Neutrophil (primary cell): ENCODE measurements around the gene OR2A7.
"Not testable (repeated sequence)": the region's sequence is repeated elsewhere in the genome, so short reads cannot be mapped to it uniquely, and the experiment has no call there.

Experiments used
- H3K27ac ChIP-seq: fragments of 200-600 bp; sonication (generic); 2 replicates; pipeline ENCODE4 v1.5.1; 2016; ENCODE audit warnings: mild to moderate bottlenecking, moderate library complexity
- H3K27me3 ChIP-seq: fragments of 200-600 bp; sonication (generic); 2 replicates; pipeline ENCODE4 v1.6.0; 2016; ENCODE audit warnings: mild to moderate bottlenecking
- H3K36me3 ChIP-seq: fragments of 200-600 bp; sonication (generic); 2 replicates; pipeline ENCODE4 v1.5.1; 2017
- H3K4me1 ChIP-seq, 2 experiments: fragments of 200-600 bp in 1 of 2; sonication (generic) in 1 of 2; 1 replicate in 1 of 2; 2 replicates in 1 of 2; pipeline versions ENCODE4 v1.5.1 to v1.6.1; 2013 to 2016; ENCODE audit warnings: low read depth in 1 of 2, low read length in 1 of 2, mild to moderate bottlenecking in 1 of 2, moderate library complexity in 1 of 2; ENCODE audit not compliant: control insufficient read depth in 1 of 2, insufficient read depth in 1 of 2
- H3K4me3 ChIP-seq, 2 experiments: fragments of 200-600 bp in 1 of 2; sonication (generic) in 1 of 2; 1 replicate in 1 of 2; 2 replicates in 1 of 2; pipeline ENCODE4 v1.5.1; 2013 to 2016; ENCODE audit warnings: low read depth in 1 of 2, low read length in 1 of 2, mild to moderate bottlenecking in 1 of 2, moderate library complexity in 1 of 2
- H3K9me3 ChIP-seq: fragments of 200-600 bp; sonication (generic); 2 replicates; pipeline ENCODE4 v1.5.1; 2016
- CTCF ChIP-seq: fragments of 200-600 bp; sonication (generic); IDR thresholded peaks from 2 replicates; pipeline ENCODE4 v1.5.1; 2016; ENCODE audit warnings: antibody characterized with exemption

The OR2A7 gene

DNA sequence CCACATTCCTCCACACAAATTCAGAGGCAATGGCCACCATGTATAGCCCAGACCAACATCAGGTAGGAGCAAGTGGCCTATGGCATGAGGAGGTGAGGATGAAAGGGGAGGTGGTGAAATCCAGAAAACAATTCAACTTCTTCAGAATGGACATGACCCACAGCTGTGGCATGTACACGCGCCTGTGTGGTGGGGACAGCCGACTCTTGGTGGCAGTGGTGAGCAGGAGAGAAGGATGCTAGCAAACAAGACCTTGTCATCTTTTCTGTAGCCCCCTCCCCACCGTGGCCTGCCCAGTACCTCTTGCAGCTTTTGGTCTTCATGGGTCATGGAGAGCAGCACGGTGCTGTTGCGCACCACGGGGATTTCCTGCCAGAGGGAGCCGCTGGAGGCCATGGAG lies 17.4 kb upstream of the OR2A7 start:
- H3K36me3 ChIP-seq, H3K4me1 ChIP-seq, H3K27ac ChIP-seq, H3K9me3 ChIP-seq, H3K27me3 ChIP-seq, H3K4me3 ChIP-seq: not testable (repeated sequence)

DNA sequence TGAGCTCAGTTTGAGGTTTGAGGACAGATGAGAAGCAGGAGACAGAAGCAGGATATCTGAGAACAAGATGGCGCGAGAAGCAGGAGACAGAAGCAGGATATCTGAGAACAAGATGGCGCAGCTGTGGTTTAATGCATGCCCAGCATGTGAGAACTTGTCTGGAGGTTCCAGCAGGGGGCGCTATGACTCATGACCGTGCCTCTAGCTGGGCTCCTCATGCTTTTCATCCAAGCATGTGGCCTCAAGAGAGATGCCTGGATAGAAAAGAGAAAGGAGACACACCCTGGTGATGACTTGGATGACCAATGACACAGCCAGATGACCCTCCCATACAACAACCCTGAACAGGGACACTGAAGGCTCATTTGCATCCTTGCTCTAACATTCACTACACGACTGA lies 15.4 kb upstream of the OR2A7 start:
- not testable (repeated sequence) for H3K36me3 ChIP-seq, H3K4me3 ChIP-seq, H3K4me1 ChIP-seq, H3K27ac ChIP-seq, H3K9me3 ChIP-seq, H3K27me3 ChIP-seq

DNA sequence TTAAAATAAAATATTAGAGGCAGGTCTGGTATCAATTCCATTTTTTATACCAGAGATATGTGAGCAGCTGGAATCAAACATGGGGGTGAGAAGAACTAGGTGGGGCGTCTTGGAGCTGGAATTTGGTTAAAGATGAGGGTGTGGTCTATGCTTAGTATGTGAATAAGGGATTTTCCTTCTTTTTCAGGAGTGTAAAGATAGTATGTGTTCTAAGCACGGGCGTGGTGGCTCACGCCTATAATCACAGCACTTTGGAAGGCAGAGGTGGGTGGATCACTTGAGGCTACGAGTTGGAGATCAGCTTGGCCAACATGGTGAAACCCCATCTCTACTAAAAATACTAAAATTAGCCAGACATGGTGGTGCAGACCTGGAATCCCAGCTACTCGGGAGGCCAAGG lies 10.7 kb upstream of the OR2A7 start:
- H3K4me1 ChIP-seq, H3K27ac ChIP-seq, H3K4me3 ChIP-seq, H3K9me3 ChIP-seq, H3K27me3 ChIP-seq, H3K36me3 ChIP-seq: not testable (repeated sequence)

DNA sequence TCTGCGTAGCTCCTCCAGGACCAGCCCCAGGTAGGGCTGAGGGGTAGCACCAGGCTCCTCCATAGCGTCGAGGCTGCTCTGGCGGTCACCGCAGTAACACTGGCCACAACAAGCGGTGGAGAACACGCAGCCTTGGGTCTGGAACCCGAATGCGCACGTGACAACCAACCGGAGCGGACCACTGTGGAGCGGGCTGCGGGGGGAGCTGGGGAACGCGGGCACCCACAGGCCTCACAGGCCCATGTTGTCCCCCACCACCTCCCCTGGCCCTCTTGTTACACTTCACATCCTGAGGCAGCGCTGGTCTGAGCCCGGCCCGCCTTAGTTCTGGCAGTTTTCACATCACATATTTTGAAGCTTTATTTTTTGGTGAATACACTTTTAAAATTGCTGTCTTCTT lies 4.6 kb upstream of the OR2A7 start, which contains the start of gene CTAGE8:
Gene CTAGE8 (minus strand): TSS at position 101 of the 400 bp plus-strand sequence. CDS start 38 bp downstream, at position 63.
- H3K4me1 ChIP-seq, H3K27ac ChIP-seq, H3K27me3 ChIP-seq, H3K36me3 ChIP-seq, H3K9me3 ChIP-seq, H3K4me3 ChIP-seq: not testable (repeated sequence)

DNA sequence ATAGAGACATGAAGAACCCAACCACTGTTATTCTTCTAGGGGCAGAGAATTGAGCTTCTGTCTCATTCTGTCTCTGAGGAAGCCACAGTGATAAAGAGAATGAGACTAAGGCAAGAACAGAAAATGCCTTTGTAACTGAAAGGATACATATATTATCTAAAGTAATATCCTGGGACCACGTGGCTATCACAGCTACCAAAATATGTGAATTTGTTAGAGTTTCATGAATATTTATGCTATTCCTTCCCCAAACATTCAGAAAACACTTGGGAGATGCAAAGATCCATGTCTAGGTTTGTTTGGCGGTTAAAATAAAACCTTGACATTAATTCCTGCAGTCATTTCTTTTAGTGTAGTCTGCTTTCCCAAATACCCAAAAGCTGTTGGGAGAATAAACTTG lies 2.5 kb downstream of the OR2A7 start:
- H3K36me3 ChIP-seq, H3K9me3 ChIP-seq, H3K4me1 ChIP-seq, H3K4me3 ChIP-seq, H3K27me3 ChIP-seq, H3K27ac ChIP-seq: not testable (repeated sequence)

DNA sequence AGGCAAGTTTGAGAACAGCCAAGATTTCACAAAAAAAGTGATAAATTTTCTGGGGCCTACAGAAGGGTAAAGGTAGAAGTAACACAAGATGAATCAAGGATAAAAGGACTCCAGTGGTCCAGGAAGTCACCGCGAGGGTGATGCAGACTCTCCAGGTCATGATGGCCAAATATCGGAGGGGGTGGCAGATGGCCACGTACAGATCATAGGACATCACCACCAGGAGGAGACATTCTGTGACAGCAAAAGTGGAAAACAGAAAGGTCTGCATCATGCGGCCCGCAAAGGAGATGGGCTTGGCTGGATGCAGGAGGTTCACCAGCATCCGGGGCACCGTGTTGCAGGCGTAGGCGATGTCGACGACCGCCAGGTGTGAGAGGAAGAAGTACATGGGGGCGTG lies 5.5 kb downstream of the OR2A7 start:
- H3K9me3 ChIP-seq, H3K4me1 ChIP-seq, H3K36me3 ChIP-seq, H3K27ac ChIP-seq, H3K27me3 ChIP-seq, H3K4me3 ChIP-seq: not testable (repeated sequence)

DNA sequence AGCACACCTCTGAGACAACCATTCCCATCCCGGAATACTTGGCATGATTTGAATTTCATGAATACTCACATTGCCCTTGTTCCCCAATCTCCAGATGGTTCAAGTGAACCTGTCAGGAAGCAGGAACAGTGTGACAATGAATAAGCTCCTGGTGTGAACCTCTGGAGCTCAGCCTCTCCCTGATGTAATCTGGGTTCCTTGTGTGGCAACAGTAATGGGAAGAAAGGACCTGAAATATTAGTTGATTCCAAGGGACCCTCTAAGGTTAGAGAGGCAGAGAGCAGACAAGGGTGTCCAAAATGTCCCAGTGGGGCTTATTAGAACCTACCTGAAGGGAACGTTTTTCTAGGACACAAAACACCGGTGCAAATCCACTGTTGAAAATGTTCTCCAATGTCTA lies 8.5 kb downstream of the OR2A7 start:
- TF ChIP-seq CTCF = no peak
- no peaks in the 10 kb centered on the region for H3K27me3 ChIP-seq
- no peaks in the 10 kb centered on the region for H3K9me3 ChIP-seq
- H3K4me1 ChIP-seq = no peaks in the 10 kb centered on the region
- no peaks in the 10 kb centered on the region for H3K36me3 ChIP-seq
- H3K4me3 ChIP-seq = no peak overlapping the region
- H3K27ac ChIP-seq = no peak overlapping the region

GRCh38 chr7:144255471-144255897 lies 9.1 kb downstream of the OR2A7 start:
- H3K4me1 ChIP-seq = no peaks in the 10 kb centered on the region
- H3K4me3 ChIP-seq = no peak overlapping the region
- no peaks in the 10 kb centered on the region for H3K36me3 ChIP-seq
- no peaks in the 10 kb centered on the region for H3K9me3 ChIP-seq
- H3K27me3 ChIP-seq = no peaks in the 10 kb centered on the region
- no peak for TF ChIP-seq CTCF
- no peak overlapping the region for H3K27ac ChIP-seq

DNA sequence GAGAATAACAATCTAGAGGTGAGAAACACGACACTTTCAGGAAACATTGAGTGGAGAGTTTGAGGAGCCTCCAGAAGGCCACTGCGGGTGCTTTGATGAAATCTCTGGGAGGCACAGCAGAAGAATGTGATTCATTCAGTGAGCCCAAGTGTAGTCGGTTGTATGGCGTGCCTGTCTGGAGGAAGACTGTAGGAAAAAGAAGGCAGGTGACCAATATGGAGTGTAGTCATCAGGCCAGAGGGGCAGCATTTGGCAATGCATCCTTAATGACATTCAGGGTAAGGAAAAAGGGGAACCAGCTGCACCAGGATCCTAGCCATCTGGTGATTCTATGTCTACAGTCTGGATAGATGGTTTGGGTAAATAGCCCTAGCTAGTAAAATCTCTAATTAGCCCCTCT lies 12.3 kb downstream of the OR2A7 start:
- not testable (repeated sequence) for H3K4me3 ChIP-seq, H3K36me3 ChIP-seq, H3K27me3 ChIP-seq, H3K9me3 ChIP-seq, H3K4me1 ChIP-seq, H3K27ac ChIP-seq

GRCh38 chr7:144247674-144248330 lies 16.8 kb downstream of the OR2A7 start:
- H3K27me3 ChIP-seq, H3K9me3 ChIP-seq, H3K4me3 ChIP-seq, H3K36me3 ChIP-seq, H3K4me1 ChIP-seq, H3K27ac ChIP-seq: not testable (repeated sequence)

DNA sequence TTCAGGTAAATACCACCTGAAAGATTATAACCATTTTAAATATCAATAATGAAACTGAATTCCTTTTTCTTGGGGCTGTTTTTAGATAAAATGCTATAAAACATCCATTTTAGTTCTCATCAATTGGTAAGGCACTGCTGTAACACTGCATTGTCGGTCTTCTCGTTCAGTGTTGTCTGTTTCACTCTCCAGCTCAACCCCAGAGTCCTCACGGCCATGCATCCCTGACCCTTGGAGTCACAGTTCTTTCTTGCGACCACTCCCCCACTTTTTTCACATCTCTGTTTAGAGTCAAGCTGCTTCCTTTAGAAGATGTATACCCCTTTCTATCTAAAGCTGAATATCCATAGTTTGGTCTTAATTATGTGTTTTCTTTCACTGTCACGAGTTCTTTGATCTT lies 17.6 kb downstream of the OR2A7 start:
- H3K4me3 ChIP-seq, H3K4me1 ChIP-seq, H3K27ac ChIP-seq, H3K36me3 ChIP-seq, H3K9me3 ChIP-seq, H3K27me3 ChIP-seq: not testable (repeated sequence)

GRCh38 chr7:144245372-144245771 lies 19.2 kb downstream of the OR2A7 start:
- not testable (repeated sequence) for H3K4me1 ChIP-seq, H3K9me3 ChIP-seq, H3K36me3 ChIP-seq, H3K4me3 ChIP-seq, H3K27ac ChIP-seq, H3K27me3 ChIP-seq
